IMR-90 (cell line): ENCODE measurements around the gene SRRM1. TPM values are rescaled to one million over a fixed set of nuclear protein-coding genes. Genes with fewer than 3 reads are reported as not detected.

Experiments used
- ATAC-seq: fragments of 200-7000 bp; cut with Tn5 transposase; 2 replicates; pipeline ENCODE4 v1.9.1; 2020; ENCODE audit warnings: low read depth, mild to moderate bottlenecking, moderate library complexity
- BruUV-seq: library from RNA; stranded (reverse); fragments of 400-500 nt; replicated peaks from 2 replicates; lab custom pipeline; 2021; lab: Mats Ljungman, UMichigan
- CTCF ChIA-PET: fragments of 300-600 bp; formaldehyde crosslinking; extraction: SDS; loops from one replicate; lab custom pipeline; 2021; ENCODE audit warnings: antibody characterized with exemption; lab: Yijun Ruan, JAX
- POLR2A ChIA-PET: fragments of 300-600 bp; sonication (Branson Sonifier 250); formaldehyde crosslinking; loops from one replicate; lab custom pipeline; 2022; ENCODE audit warnings: antibody characterized with exemption; ENCODE audit not compliant: unreplicated experiment; lab: Charles Lee
- DNase-seq: peaks from one replicate; pipeline ENCODE4 v3.0.0; 2013
- H2AFZ ChIP-seq: replicated peaks from 2 replicates; pipeline ENCODE3; 2013; ENCODE audit warnings: low read length, mild to moderate bottlenecking; ENCODE audit not compliant: poor library complexity
- H2AK5ac ChIP-seq: 2 replicates; pipeline ENCODE4 v1.6.1; 2013; ENCODE audit warnings: low read depth, low read length, inconsistent platforms
- H2AK9ac ChIP-seq: replicated peaks from 2 replicates; pipeline ENCODE3; 2013; ENCODE audit warnings: mild to moderate bottlenecking, low read depth, low read length, moderate library complexity; ENCODE audit not compliant: poor library complexity
- H2BK120ac ChIP-seq: 2 replicates; pipeline ENCODE4 v1.6.1; 2013; ENCODE audit warnings: low read depth, low read length, inconsistent platforms
- H2BK15ac ChIP-seq: 3 replicates; pipeline ENCODE4 v1.6.1; 2013; ENCODE audit warnings: low read depth, low read length, inconsistent platforms
- H2BK20ac ChIP-seq: 2 replicates; pipeline ENCODE4 v1.6.1; 2013; ENCODE audit warnings: low read depth, mild to moderate bottlenecking, inconsistent platforms, low read length, moderate library complexity
- H2BK5ac ChIP-seq: 2 replicates; pipeline ENCODE4 v1.6.1; 2013; ENCODE audit warnings: mild to moderate bottlenecking, low read depth, low read length, inconsistent platforms; ENCODE audit not compliant: poor library complexity, severe bottlenecking
- H3K14ac ChIP-seq: replicated peaks from 2 replicates; pipeline ENCODE4 v1.6.1; 2013; ENCODE audit warnings: low read depth, low read length, inconsistent platforms
- H3K18ac ChIP-seq: 2 replicates; pipeline ENCODE4 v1.6.1; 2013; ENCODE audit warnings: low read depth, low read length, control low read depth
- H3K23ac ChIP-seq: 2 replicates; pipeline ENCODE4 v1.6.1; 2013; ENCODE audit warnings: low read depth, low read length, inconsistent platforms
- H3K27ac ChIP-seq: 2 replicates; pipeline ENCODE4 v1.5.1; 2013; ENCODE audit warnings: mild to moderate bottlenecking, control low read depth, low read length; ENCODE audit not compliant: insufficient read depth
- H3K27me3 ChIP-seq: 2 replicates; pipeline ENCODE4 v1.6.1; 2013; ENCODE audit warnings: low read length; ENCODE audit not compliant: control insufficient read depth, insufficient read depth
- H3K36me3 ChIP-seq: 2 replicates; pipeline ENCODE4 v1.6.1; 2013; ENCODE audit warnings: low read length, mixed read lengths; ENCODE audit not compliant: control insufficient read depth, insufficient read depth
- H3K4ac ChIP-seq: 2 replicates; pipeline ENCODE4 v1.6.1; 2013; ENCODE audit warnings: low read depth, low read length, inconsistent platforms
- H3K4me1 ChIP-seq: 2 replicates; pipeline ENCODE4 v1.6.1; 2013; ENCODE audit warnings: low read length, mixed read lengths; ENCODE audit not compliant: control insufficient read depth, insufficient read depth
- H3K4me2 ChIP-seq: 2 replicates; pipeline ENCODE4 v1.6.1; 2013; ENCODE audit warnings: low read depth, mild to moderate bottlenecking, control low read depth, low read length, moderate library complexity
- H3K4me3 ChIP-seq: 2 replicates; pipeline ENCODE4 v1.5.1; 2013; ENCODE audit warnings: low read depth, mild to moderate bottlenecking, control low read depth, low read length, moderate library complexity; ENCODE audit not compliant: insufficient read depth
- H3K56ac ChIP-seq: 2 replicates; pipeline ENCODE4 v1.6.1; 2013; ENCODE audit warnings: low read length, inconsistent platforms; ENCODE audit not compliant: insufficient read depth; ENCODE audit errors: extremely low read depth
- H3K79me1 ChIP-seq, 2 experiments: 2 replicates each; pipeline ENCODE4 v1.6.1; 2013; ENCODE audit warnings: low read length in 2 of 2, inconsistent platforms in 1 of 2, low read depth in 1 of 2
- H3K9ac ChIP-seq: 2 replicates; pipeline ENCODE4 v1.6.1; 2013; ENCODE audit warnings: low read depth, low read length, control low read depth
- H3K9me1 ChIP-seq: 2 replicates; pipeline ENCODE4 v1.6.1; 2013; ENCODE audit warnings: low read length, inconsistent platforms; ENCODE audit not compliant: insufficient read depth
- H3K9me3 ChIP-seq: 2 replicates; pipeline ENCODE4 v1.6.1; 2013; ENCODE audit warnings: low read length; ENCODE audit not compliant: control insufficient read depth, insufficient read depth
- H4K20me1 ChIP-seq: 2 replicates; pipeline ENCODE4 v1.6.1; 2013; ENCODE audit warnings: low read length, inconsistent platforms; ENCODE audit not compliant: insufficient read depth
- H4K5ac ChIP-seq: 2 replicates; pipeline ENCODE4 v1.6.1; 2013; ENCODE audit warnings: mild to moderate bottlenecking, low read depth, low read length, control low read depth
- H4K8ac ChIP-seq, 2 experiments: 2 replicates each; pipeline ENCODE4 v1.6.1; 2013; ENCODE audit warnings: low read depth in 2 of 2, low read length in 2 of 2, control low read depth in 1 of 2, inconsistent platforms in 1 of 2
- H4K91ac ChIP-seq: 2 replicates; pipeline ENCODE4 v1.6.1; 2013; ENCODE audit warnings: low read depth, low read length, inconsistent platforms; ENCODE audit not compliant: insufficient read depth
- BHLHE40 ChIP-seq: fragments of 150-350 bp; IDR thresholded peaks from 2 replicates; pipeline ENCODE4 v1.6.1; 2016; ENCODE audit warnings: mild to moderate bottlenecking, low read depth, low read length
- CEBPB ChIP-seq: IDR thresholded peaks from 2 replicates; pipeline ENCODE4 v1.6.1; 2012; ENCODE audit warnings: low read depth, low read length, improper control_type of control experiment
- CHD1 ChIP-seq: IDR thresholded peaks from 2 replicates; pipeline ENCODE4 v1.6.1; 2012; ENCODE audit warnings: low read depth, low read length, improper control_type of control experiment
- FOS ChIP-seq: fragments of 150-350 bp; IDR thresholded peaks from 2 replicates; pipeline ENCODE4 v1.6.1; 2016; ENCODE audit warnings: low read depth, low read length
- MAFK ChIP-seq: IDR thresholded peaks from 2 replicates; pipeline ENCODE4 v1.6.1; 2012; ENCODE audit warnings: low read depth, low read length, improper control_type of control experiment
- MAZ ChIP-seq: IDR thresholded peaks from 2 replicates; pipeline ENCODE4 v1.6.1; 2012; ENCODE audit warnings: low read depth, mild to moderate bottlenecking, low read length, improper control_type of control experiment, moderate library complexity, borderline replicate concordance
- MXI1 ChIP-seq: IDR thresholded peaks from 2 replicates; pipeline ENCODE4 v1.6.1; 2012; ENCODE audit warnings: low read depth, mild to moderate bottlenecking, low read length, moderate library complexity, borderline replicate concordance
- NFE2L2 ChIP-seq: fragments of 150-350 bp; IDR thresholded peaks from 2 replicates; pipeline ENCODE4 v1.6.1; 2016; ENCODE audit warnings: low read depth, mild to moderate bottlenecking, low read length
- POLR2A ChIP-seq: IDR thresholded peaks from 2 replicates; pipeline ENCODE4 v1.6.1; 2012; ENCODE audit warnings: mild to moderate bottlenecking, low read depth, low read length
- RAD21 ChIP-seq: IDR thresholded peaks from 2 replicates; pipeline ENCODE4 v1.6.1; 2012; ENCODE audit warnings: low read length, improper control_type of control experiment
- RFX5 ChIP-seq: IDR thresholded peaks from 2 replicates; pipeline ENCODE4 v1.8.0; 2012; ENCODE audit warnings: low read depth, mild to moderate bottlenecking, low read length, moderate library complexity
- SMC3 ChIP-seq: fragments of 150-350 bp; IDR thresholded peaks from 2 replicates; pipeline ENCODE4 v1.6.1; 2016; ENCODE audit warnings: low read depth, mild to moderate bottlenecking, antibody characterized with exemption, low read length, moderate library complexity
- WGBS, 2 experiments: methylation state at CpG; one replicate each; pipeline versions ENCODE4 v1.1.5 to v1.1.7; 2013; ENCODE audit warnings: missing lambda C conversion rate in 2 of 2; ENCODE audit not compliant: insufficient read length in 1 of 2; ENCODE audit errors: extremely low coverage in 2 of 2; 5-methylcytosine and 5-hydroxymethylcytosine counted together
- dilution Hi-C: fragments of 300-500 bp; cut with HindIII; formaldehyde crosslinking; loops from one replicate; pipeline ENCODE4 v1.14.3; 2018; ENCODE audit warnings: low sequenced_read_pairs; ENCODE audit not compliant: unreplicated experiment
- in situ Hi-C: fragments of 300-500 bp; cut with MboI; formaldehyde crosslinking; loops from 3 replicates; pipeline ENCODE4 v1.14.3; 2019; ENCODE audit warnings: low sequenced_read_pairs, inconsistent platforms, mixed read lengths
- intact Hi-C: fragments of 100-400 bp; cut with micrococcal nuclease; formaldehyde crosslinking; loops from 2 replicates; pipeline ENCODE4 v1.10.0; 2022
- polyA plus RNA-seq, 3 experiments: library from polyadenylated mRNA; depleted of rRNA; stranded (reverse); fragments of >200 nt; gene quantifications; 2 replicates each; pipeline ENCODE4 v1.2.3, GENCODE V29; 2012; ENCODE audit warnings: low replicate concordance in 1 of 3
- total RNA-seq: library from RNA; depleted of rRNA; stranded (reverse); fragments of >200 nt; gene quantifications from 2 replicates; pipeline ENCODE4 v1.2.3, GENCODE V29; 2012
- TF ChIP-seq, protein P1 (sequence below): fragments of 150-350 bp; IDR thresholded peaks from 2 replicates; pipeline ENCODE4 v1.6.1; 2016; ENCODE audit warnings: low read depth, mild to moderate bottlenecking, low read length, moderate library complexity, borderline replicate concordance
- TF ChIP-seq, protein P2 (sequence below): fragments of 150-350 bp; IDR thresholded peaks from 2 replicates; pipeline ENCODE4 v1.6.1; 2017; ENCODE audit warnings: mild to moderate bottlenecking, antibody characterized with exemption, low read length, low read depth
- TF ChIP-seq, protein P3 (sequence below): conservative IDR thresholded peaks from 2 replicates; pipeline ENCODE4 v1.5.1; 2012; ENCODE audit warnings: mild to moderate bottlenecking, low read depth, low read length, improper control_type of control experiment

The SRRM1 gene
- total and polyA plus RNA-seq, 2 of the 4 experiments (the other 2 are of a cell fraction): 13.6 to 94.1 TPM

DNA sequence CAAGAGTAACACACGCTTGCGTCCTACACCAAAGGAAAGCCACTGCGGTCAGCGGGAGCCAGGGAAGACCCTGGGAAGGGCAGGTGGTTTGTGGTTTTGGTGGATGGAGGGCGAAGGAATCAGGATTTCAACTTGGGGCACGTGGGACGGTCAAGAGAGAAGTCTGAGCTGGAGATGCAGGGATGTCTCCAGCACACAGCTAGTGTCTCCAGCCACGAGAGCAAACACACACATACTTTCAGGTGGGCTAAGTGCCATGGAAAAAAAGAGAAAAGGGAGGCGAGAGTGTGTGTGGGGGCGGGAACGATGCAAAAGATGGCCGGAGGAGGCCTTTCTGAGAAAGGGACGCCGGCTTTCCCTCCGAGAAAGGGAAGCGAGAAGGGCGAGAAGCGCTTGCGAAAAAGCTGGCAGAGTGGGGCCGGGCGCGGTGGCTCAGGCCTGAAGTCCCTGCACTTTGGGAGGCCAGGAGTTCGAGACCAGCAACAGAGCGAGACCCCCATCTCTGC, 1.4 kb upstream of the SRRM1 start:
- H3K14ac ChIP-seq: peak overlapping the region; percentile 98
- peak overlapping the region; percentile 38 for H2BK20ac ChIP-seq
- intact Hi-C loops: loop anchor here (5.0 to 10.0 kb wide), 2 partner anchors 196 to 583 kb away; no protein-coding TSS in a partner anchor
- H3K4ac ChIP-seq: peak overlapping the region; percentile 94
- peak overlapping the region; percentile 41 for H4K5ac ChIP-seq
- BruUV-seq: no TSS peak
- peak overlapping the region; percentile 83 for H2AFZ ChIP-seq
- peak overlapping the region; percentile 98 for H2AK5ac ChIP-seq
- H2BK5ac ChIP-seq: peak overlapping the region; percentile 30
- H2AK9ac ChIP-seq: peak overlapping the region; percentile 77
- DNase-seq: peak; percentile 16
- peak overlapping the region; percentile 40 for H3K4me3 ChIP-seq
- POLR2A ChIA-PET: no interaction called here
- H3K4me1 ChIP-seq: peaks cover 6% of the 10 kb centered on the region
- dilution Hi-C loops: no loop called here
- no peak for ATAC-seq
- CTCF ChIA-PET: interaction anchor here (0.6 kb wide), 1 partner anchor 251 kb away, joined by 3 read pairs; no protein-coding TSS in a partner anchor
- H4K8ac ChIP-seq: peak overlapping the region; percentile 73 to 96; a peak in 3 of 4 replicates
- H2BK15ac ChIP-seq: peak overlapping the region; percentile 23; the same call in 1 of the 3 replicates
- H3K56ac ChIP-seq: peak overlapping the region; percentile 61; the same call in 1 of the 2 replicates
- peaks cover 6% of the 10 kb centered on the region for H3K9me1 ChIP-seq
- WGBS, 2 experiments: 29% methylated on average over 4 of the region's 24 CpGs; no CpG with 5 or more reads in 1 of the 2 experiments
- no peak overlapping the region for H3K18ac ChIP-seq
- peak overlapping the region; percentile 67 for H3K4me2 ChIP-seq
- H3K9ac ChIP-seq: peak overlapping the region; percentile 79
- no peaks in the 10 kb centered on the region for H3K9me3 ChIP-seq
- peaks cover 5 to 20% of the 10 kb centered on the region in 2 experiments; a peak in 3 of 4 replicates for H3K79me1 ChIP-seq
- peak overlapping the region; percentile 97 for H3K23ac ChIP-seq
- peaks cover 30% of the 10 kb centered on the region for H4K20me1 ChIP-seq
- peak overlapping the region; percentile 90 for H3K27ac ChIP-seq
- peaks cover 8% of the 10 kb centered on the region; the same call in 1 of the 2 replicates for H3K27me3 ChIP-seq
- H4K91ac ChIP-seq: peak overlapping the region; percentile 83
- peaks cover 5% of the 10 kb centered on the region; the same call in 1 of the 2 replicates for H3K36me3 ChIP-seq
- in situ Hi-C loops: no loop called here
- TF ChIP-seq POLR2A (no peak), CEBPB (no peak), NFE2L2 (no peak), MAZ (no peak), FOS (no peak), RAD21 (no peak), MXI1 (no peak), CHD1 (no peak), MAFK (no peak), RFX5 (no peak), SMC3 (no peak), BHLHE40 (no peak)
- TF ChIP-seq, protein P1, sequence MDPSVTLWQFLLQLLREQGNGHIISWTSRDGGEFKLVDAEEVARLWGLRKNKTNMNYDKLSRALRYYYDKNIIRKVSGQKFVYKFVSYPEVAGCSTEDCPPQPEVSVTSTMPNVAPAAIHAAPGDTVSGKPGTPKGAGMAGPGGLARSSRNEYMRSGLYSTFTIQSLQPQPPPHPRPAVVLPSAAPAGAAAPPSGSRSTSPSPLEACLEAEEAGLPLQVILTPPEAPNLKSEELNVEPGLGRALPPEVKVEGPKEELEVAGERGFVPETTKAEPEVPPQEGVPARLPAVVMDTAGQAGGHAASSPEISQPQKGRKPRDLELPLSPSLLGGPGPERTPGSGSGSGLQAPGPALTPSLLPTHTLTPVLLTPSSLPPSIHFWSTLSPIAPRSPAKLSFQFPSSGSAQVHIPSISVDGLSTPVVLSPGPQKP: no peak
- TF ChIP-seq, protein P2, sequence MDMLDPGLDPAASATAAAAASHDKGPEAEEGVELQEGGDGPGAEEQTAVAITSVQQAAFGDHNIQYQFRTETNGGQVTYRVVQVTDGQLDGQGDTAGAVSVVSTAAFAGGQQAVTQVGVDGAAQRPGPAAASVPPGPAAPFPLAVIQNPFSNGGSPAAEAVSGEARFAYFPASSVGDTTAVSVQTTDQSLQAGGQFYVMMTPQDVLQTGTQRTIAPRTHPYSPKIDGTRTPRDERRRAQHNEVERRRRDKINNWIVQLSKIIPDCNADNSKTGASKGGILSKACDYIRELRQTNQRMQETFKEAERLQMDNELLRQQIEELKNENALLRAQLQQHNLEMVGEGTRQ: no peak
- TF ChIP-seq, protein P3, sequence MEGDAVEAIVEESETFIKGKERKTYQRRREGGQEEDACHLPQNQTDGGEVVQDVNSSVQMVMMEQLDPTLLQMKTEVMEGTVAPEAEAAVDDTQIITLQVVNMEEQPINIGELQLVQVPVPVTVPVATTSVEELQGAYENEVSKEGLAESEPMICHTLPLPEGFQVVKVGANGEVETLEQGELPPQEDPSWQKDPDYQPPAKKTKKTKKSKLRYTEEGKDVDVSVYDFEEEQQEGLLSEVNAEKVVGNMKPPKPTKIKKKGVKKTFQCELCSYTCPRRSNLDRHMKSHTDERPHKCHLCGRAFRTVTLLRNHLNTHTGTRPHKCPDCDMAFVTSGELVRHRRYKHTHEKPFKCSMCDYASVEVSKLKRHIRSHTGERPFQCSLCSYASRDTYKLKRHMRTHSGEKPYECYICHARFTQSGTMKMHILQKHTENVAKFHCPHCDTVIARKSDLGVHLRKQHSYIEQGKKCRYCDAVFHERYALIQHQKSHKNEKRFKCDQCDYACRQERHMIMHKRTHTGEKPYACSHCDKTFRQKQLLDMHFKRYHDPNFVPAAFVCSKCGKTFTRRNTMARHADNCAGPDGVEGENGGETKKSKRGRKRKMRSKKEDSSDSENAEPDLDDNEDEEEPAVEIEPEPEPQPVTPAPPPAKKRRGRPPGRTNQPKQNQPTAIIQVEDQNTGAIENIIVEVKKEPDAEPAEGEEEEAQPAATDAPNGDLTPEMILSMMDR: no peak
- peak overlapping the region; percentile 42 for H2BK120ac ChIP-seq
